Lung (tissue), 12 donors: ENCODE results near the gene PSMG3. TPM values are rescaled to one million over a fixed set of nuclear protein-coding genes. Genes with fewer than 3 reads are reported as not detected.

Experiments used
- ATAC-seq: fragments of 200-7000 bp; cut with Tn5 transposase; one replicate; pipeline ENCODE4 v1.9.1; 2020; ENCODE audit warnings: moderate number of reproducible peaks; ENCODE audit not compliant: insufficient read depth, low FRiP score
- DNase-seq, 3 donors: peaks; one replicate each; pipeline ENCODE4 v3.0.0-alpha.2; 2013 to 2017
- H3K27ac ChIP-seq, 2 donors: one replicate each; pipeline ENCODE4 v1.5.1; 2013; ENCODE audit warnings: mild to moderate bottlenecking in 2 of 2, moderate library complexity in 2 of 2, control low read depth in 1 of 2, inconsistent platforms in 1 of 2, low read depth in 1 of 2, low read length in 1 of 2
- H3K27me3 ChIP-seq, 3 donors: one replicate each; pipeline ENCODE4 v1.5.1; 2013; ENCODE audit warnings: low read length in 2 of 3; ENCODE audit not compliant: control insufficient read depth in 3 of 3, insufficient read depth in 3 of 3
- H3K36me3 ChIP-seq, 4 donors: one replicate each; pipeline ENCODE4 v1.5.1; 2013; ENCODE audit warnings: low read length in 4 of 4, mild to moderate bottlenecking in 1 of 4, moderate library complexity in 1 of 4; ENCODE audit not compliant: control insufficient read depth in 4 of 4, insufficient read depth in 4 of 4
- H3K4me1 ChIP-seq, 5 donors: one replicate each; pipeline ENCODE4 v1.5.1; 2013; ENCODE audit warnings: low read length in 5 of 5, mild to moderate bottlenecking in 2 of 5, moderate library complexity in 1 of 5; ENCODE audit not compliant: control insufficient read depth in 5 of 5, insufficient read depth in 5 of 5
- H3K4me3 ChIP-seq: one replicate; pipeline ENCODE4 v1.5.1; 2013; ENCODE audit warnings: mild to moderate bottlenecking, control low read depth, moderate library complexity
- H3K9ac ChIP-seq, 2 donors: one replicate each; pipeline ENCODE4 v1.5.1; 2013; ENCODE audit warnings: low read length in 2 of 2, control low read depth in 1 of 2; ENCODE audit not compliant: insufficient read depth in 1 of 2
- H3K9me3 ChIP-seq, 4 donors: one replicate each; pipeline ENCODE4 v1.5.1; 2013; ENCODE audit warnings: low read length in 3 of 4, mild to moderate bottlenecking in 1 of 4, moderate library complexity in 1 of 4; ENCODE audit not compliant: control insufficient read depth in 4 of 4, insufficient read depth in 3 of 4
- WGBS, 2 donors: extraction: QIAGEN DNeasy Blood & Tissue Kit; methylation state at CpG; one replicate each; pipeline ENCODE4 v1.1.7; 2013; 5-methylcytosine and 5-hydroxymethylcytosine counted together
- polyA plus RNA-seq, 2 donors: library from polyadenylated mRNA; stranded (reverse); fragments of 200-250 nt; gene quantifications; one replicate each; pipeline ENCODE4 v1.2.1, GENCODE V29; 2013
- total RNA-seq, 2 donors: library from RNA; depleted of rRNA in 1 of 2; stranded (reverse); fragments of >200 nt in 1 of 2; gene quantifications; one replicate each; pipeline ENCODE4 v1.2.1, GENCODE V29; 2014 to 2021
- TF ChIP-seq, protein P1 (sequence below): IDR thresholded peaks from 2 replicates; pipeline ENCODE4 v1.5.1; 2012; ENCODE audit warnings: mild to moderate bottlenecking; ENCODE audit errors: control extremely low read depth, extremely low read depth
- donor health status: control.
- donor health status: control.
- donor health status: Bipolar disorder and iron deficiency.
- donor health status: healthy.
- donor health status: DM: yes; HTN: yes; CAD: no.

The PSMG3 gene
- total and polyA plus RNA-seq, 4 donors, result 10.7 to 86.7 (median 41.8) TPM

DNA sequence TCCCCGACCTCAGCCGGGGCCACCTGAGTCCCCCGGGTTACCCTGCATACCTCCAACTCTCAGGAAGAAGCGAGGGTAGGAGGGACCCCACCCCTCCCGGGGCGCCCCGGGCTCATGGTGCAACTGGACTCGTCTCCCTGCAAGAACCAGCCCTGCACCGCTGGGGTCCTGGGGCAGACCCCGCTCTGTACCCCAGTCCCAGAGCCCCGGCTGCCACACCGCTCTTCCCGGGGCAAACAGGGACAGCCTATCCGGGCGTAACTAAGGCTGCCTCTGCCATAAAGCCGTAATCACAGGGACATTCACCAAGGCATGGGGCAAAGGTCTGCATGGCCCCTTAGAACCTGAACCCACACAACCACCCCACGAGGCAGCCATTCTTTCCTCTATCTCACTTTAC is 46.0 kb downstream of the PSMG3 start:
- 84 to 89% methylated on average over 17 of the region's 17 CpGs for WGBS, 2 donors
- H3K4me1 ChIP-seq, result no peaks in the 10 kb centered on the region
- no peak for DNase-seq

DNA sequence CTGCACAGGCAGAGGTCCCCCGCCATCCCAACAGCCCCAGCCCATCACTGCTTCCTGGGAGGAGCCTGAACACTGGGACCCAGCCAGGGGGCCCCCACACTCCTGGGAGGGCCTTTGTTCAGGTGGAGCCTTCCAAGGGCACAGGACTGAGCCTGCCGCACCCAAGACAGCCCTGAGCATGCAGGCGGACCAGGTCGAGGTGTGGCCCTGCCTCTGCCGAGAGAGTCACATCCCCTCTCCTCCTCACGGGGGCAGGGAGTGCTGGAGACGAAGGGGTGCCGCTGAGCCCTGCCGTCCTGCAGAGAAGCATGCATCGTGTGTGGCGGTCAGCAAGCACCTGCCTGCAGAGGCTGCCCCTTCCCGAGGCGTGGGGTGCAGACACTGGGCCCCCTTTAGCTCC is 46.6 kb downstream of the PSMG3 start:
- no peak overlapping the region for H3K27ac ChIP-seq
- H3K27me3 ChIP-seq, result peaks cover 0 to 15% (median 6%) of the 10 kb centered on the region in 3 donors
- H3K9ac ChIP-seq, result no peak overlapping the region
- ATAC-seq (no peak), DNase-seq (no peak)
- peaks cover 0 to 8% (median 0%) of the 10 kb centered on the region in 4 donors for H3K9me3 ChIP-seq
- no peaks in the 10 kb centered on the region for H3K4me1 ChIP-seq
- WGBS, 2 donors, result 49 to 66% methylated on average over 13 of the region's 13 CpGs
- H3K36me3 ChIP-seq, result no peaks in the 10 kb centered on the region
- no peak overlapping the region for H3K4me3 ChIP-seq
- TF ChIP-seq, protein P1, sequence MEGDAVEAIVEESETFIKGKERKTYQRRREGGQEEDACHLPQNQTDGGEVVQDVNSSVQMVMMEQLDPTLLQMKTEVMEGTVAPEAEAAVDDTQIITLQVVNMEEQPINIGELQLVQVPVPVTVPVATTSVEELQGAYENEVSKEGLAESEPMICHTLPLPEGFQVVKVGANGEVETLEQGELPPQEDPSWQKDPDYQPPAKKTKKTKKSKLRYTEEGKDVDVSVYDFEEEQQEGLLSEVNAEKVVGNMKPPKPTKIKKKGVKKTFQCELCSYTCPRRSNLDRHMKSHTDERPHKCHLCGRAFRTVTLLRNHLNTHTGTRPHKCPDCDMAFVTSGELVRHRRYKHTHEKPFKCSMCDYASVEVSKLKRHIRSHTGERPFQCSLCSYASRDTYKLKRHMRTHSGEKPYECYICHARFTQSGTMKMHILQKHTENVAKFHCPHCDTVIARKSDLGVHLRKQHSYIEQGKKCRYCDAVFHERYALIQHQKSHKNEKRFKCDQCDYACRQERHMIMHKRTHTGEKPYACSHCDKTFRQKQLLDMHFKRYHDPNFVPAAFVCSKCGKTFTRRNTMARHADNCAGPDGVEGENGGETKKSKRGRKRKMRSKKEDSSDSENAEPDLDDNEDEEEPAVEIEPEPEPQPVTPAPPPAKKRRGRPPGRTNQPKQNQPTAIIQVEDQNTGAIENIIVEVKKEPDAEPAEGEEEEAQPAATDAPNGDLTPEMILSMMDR, result no peak

More for the DNA sequence above, 46.0 kb downstream of the PSMG3 start:
- no peak overlapping the region for H3K9ac ChIP-seq
- ATAC-seq, result no peak
- H3K36me3 ChIP-seq, result no peaks in the 10 kb centered on the region
- peaks cover 0 to 5% (median 0%) of the 10 kb centered on the region in 4 donors for H3K9me3 ChIP-seq
- no peak overlapping the region for H3K27ac ChIP-seq
- H3K27me3 ChIP-seq, result peaks cover 0 to 15% (median 6%) of the 10 kb centered on the region in 3 donors
- H3K4me3 ChIP-seq, result no peak overlapping the region
- TF ChIP-seq, protein P1, result no peak

DNA sequence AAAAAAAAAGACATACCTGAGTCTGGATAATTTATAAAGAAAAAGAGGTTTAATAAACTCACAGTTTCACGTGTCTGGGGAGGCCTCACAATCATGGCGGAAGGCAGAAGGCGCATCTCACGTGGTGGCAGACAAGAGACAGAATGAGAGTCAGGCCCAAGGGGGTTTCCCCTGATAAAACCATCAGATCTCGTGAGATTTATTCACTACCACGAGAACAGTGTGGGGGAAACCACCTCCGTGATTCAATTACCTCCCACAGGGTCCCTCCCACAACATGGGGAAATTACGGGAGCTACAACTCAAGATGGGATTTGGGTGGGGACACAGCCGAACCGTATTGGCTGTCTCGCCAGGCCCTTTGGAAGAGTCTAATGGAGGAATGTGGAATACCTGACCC is 48.4 kb downstream of the PSMG3 start:
- Histone ChIP-seq H3K4me1 (no peaks in the 10 kb centered on the region), H3K9me3 (peaks cover 0 to 7% (median 0%) of the 10 kb centered on the region in 4 donors), H3K36me3 (no peaks in the 10 kb centered on the region), H3K27me3 (peaks cover 0 to 14% (median 2%) of the 10 kb centered on the region in 3 donors), H3K27ac (no peak overlapping the region), H3K4me3 (no peak overlapping the region), H3K9ac (no peak overlapping the region)
- ATAC-seq (no peak), DNase-seq (no peak)
- 84 to 86% methylated on average over 11 of the region's 11 CpGs for WGBS, 2 donors
- TF ChIP-seq, protein P1, result no peak
